HEK293 (cell line): ENCODE measurements around the gene CAV2.
A peak's percentile ranks its signal among the peaks of the same experiment; 100 is the strongest.

Source experiments
- CTCF ChIA-PET: fragments of 350-600 bp; formaldehyde crosslinking; extraction: SDS; loops from one replicate; lab custom pipeline; 2021; ENCODE audit warnings: antibody characterized with exemption; lab: Yijun Ruan, JAX
- POLR2A ChIA-PET: fragments of 300-600 bp; formaldehyde crosslinking; extraction: SDS; loops from one replicate; lab custom pipeline; 2020; ENCODE audit warnings: antibody characterized with exemption, inconsistent platforms; lab: Yijun Ruan, JAX
- H3K27ac ChIP-seq: fragments of 200-500 bp; sonication (Bioruptor generic); 2 replicates; pipeline ENCODE4 v1.5.1; 2014; ENCODE audit warnings: low read depth, low read length, control low read depth, inconsistent platforms; ENCODE audit errors: extremely low read depth
- H3K36me3 ChIP-seq, 2 experiments: fragments of 200-500 bp in 1 of 2; sonication (Bioruptor generic) in 1 of 2; 1 replicate in 1 of 2; 2 replicates in 1 of 2; pipeline ENCODE4 v1.5.1; 2014 to 2017; ENCODE audit warnings: inconsistent platforms in 2 of 2, low read length in 2 of 2; ENCODE audit not compliant: control insufficient read depth in 2 of 2, insufficient read depth in 1 of 2
- H3K4me1 ChIP-seq: fragments of 200-500 bp; sonication (Bioruptor generic); 2 replicates; pipeline ENCODE4 v1.5.1; 2014; ENCODE audit warnings: mild to moderate bottlenecking, low read length, inconsistent platforms; ENCODE audit not compliant: control insufficient read depth, insufficient read depth
- H3K4me3 ChIP-seq: 2 replicates; pipeline ENCODE4 v1.5.1; 2011; ENCODE audit warnings: low read depth, mild to moderate bottlenecking, control low read depth, low read length, moderate library complexity
- H3K9me3 ChIP-seq: fragments of 200-500 bp; sonication (Bioruptor generic); 2 replicates; pipeline ENCODE4 v1.5.1; 2014; ENCODE audit warnings: low read depth, low read length, inconsistent platforms; ENCODE audit not compliant: control insufficient read depth, insufficient read depth
- GLIS2 ChIP-seq: fragments of 450-650 bp; formaldehyde crosslinking; IDR thresholded peaks from 2 replicates; pipeline ENCODE4 v1.5.1; 2016; ENCODE audit warnings: missing biosample characterization, missing genetic modification characterization
- IKZF3 ChIP-seq: fragments of 450-650 bp; IDR thresholded peaks from 2 replicates; pipeline ENCODE4 v1.5.0; 2018; ENCODE audit warnings: missing biosample characterization, mild to moderate bottlenecking, missing genetic modification characterization, moderate library complexity
- KLF17 ChIP-seq: fragments of 450-650 bp; formaldehyde crosslinking; IDR thresholded peaks from 2 replicates; pipeline ENCODE4 v1.5.1; 2016; ENCODE audit warnings: missing biosample characterization, missing genetic modification characterization
- PRDM1 ChIP-seq: fragments of 450-650 bp; formaldehyde crosslinking; IDR thresholded peaks from 2 replicates; pipeline ENCODE4; 2016; ENCODE audit warnings: missing biosample characterization, missing genetic modification characterization
- PRDM6 ChIP-seq: fragments of 450-650 bp; formaldehyde crosslinking; IDR thresholded peaks from 2 replicates; pipeline ENCODE4 v1.5.1; 2017; ENCODE audit warnings: missing biosample characterization, missing genetic modification characterization
- SCRT1 ChIP-seq: fragments of 450-650 bp; formaldehyde crosslinking; IDR thresholded peaks from 2 replicates; pipeline ENCODE4 v1.5.1; 2016; ENCODE audit warnings: missing biosample characterization, missing genetic modification characterization, borderline replicate concordance
- SP2 ChIP-seq: fragments of 450-650 bp; formaldehyde crosslinking; IDR thresholded peaks from 2 replicates; pipeline ENCODE4 v1.5.1; 2016; ENCODE audit warnings: missing biosample characterization, missing genetic modification characterization
- WT1 ChIP-seq: fragments of 450-650 bp; formaldehyde crosslinking; IDR thresholded peaks from 2 replicates; pipeline ENCODE4 v1.5.1; 2016; ENCODE audit warnings: missing biosample characterization, missing genetic modification characterization
- ZNF146 ChIP-seq: fragments of 450-650 bp; formaldehyde crosslinking; IDR thresholded peaks from 2 replicates; pipeline ENCODE4 v1.5.1; 2016; ENCODE audit warnings: missing biosample characterization, missing genetic modification characterization
- ZNF366 ChIP-seq: fragments of 450-650 bp; formaldehyde crosslinking; conservative IDR thresholded peaks from 2 replicates; pipeline ENCODE4 v1.5.1; 2016; ENCODE audit warnings: missing biosample characterization, missing genetic modification characterization
- ZNF394 ChIP-seq: fragments of 450-650 bp; formaldehyde crosslinking; IDR thresholded peaks from 2 replicates; pipeline ENCODE4 v1.5.1; 2016; ENCODE audit warnings: missing biosample characterization, missing genetic modification characterization, mild to moderate bottlenecking, moderate library complexity, borderline replicate concordance
- ZNF488 ChIP-seq: fragments of 450-650 bp; formaldehyde crosslinking; IDR thresholded peaks from 2 replicates; pipeline ENCODE4 v1.5.1; 2016; ENCODE audit warnings: missing biosample characterization, missing genetic modification characterization
- ZNF571 ChIP-seq: fragments of 450-650 bp; formaldehyde crosslinking; IDR thresholded peaks from 2 replicates; pipeline ENCODE4 v1.5.0; 2017; ENCODE audit warnings: missing biosample characterization, missing genetic modification characterization
- ZNF629 ChIP-seq: fragments of 450-650 bp; formaldehyde crosslinking; IDR thresholded peaks from 2 replicates; pipeline ENCODE4 v1.5.1; 2017; ENCODE audit warnings: missing biosample characterization, missing genetic modification characterization
- TF ChIP-seq, protein P1 (sequence below): fragments of 450-650 bp; formaldehyde crosslinking; IDR thresholded peaks from 2 replicates; pipeline ENCODE4 v1.5.1; 2016; ENCODE audit warnings: missing biosample characterization, missing genetic modification characterization

The CAV2 gene

DNA sequence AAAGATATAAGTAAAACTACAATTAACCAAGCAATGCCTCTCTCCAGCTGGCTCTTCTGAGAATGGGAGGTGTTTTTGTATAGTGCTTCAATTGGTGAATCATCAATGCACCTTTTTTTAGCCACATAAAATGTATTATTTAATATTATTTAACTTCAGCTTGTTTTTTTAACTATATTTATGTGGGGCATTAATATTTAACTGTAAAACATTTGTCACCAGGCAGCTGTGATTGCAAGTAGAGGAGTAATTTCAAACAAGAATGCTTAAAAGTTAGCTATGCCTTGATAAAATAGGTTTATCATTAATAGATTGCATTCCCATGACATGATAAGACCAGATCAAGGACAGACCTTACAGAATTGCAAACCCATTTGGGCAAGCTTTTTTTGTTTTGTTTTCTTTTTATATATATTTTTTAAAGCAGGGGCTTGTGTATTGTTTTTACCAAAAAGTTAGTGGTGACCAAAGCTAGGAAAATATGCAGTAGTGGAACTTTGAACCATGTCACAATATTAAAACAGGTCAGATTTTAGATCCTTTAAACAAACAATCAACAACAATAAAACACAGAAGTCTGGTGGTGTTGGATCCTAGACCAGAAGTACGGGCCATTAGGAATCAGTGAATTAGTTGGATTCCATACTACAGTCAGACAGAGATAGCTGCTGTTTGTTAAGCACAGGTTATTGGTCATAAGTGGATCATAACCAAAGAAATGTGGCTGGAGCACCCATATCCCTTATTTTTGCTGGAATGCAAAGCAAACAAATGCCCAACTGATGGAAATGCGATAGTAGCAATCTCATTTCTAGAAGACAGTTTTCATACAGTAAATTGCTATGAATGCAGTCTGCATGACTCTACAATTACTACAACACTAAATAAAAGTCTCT, 2.9 kb downstream of the CAV2 start:
- Histone ChIP-seq H3K4me1 (peaks cover 4% of the 10 kb centered on the region; the same call in 1 of the 2 replicates), H3K36me3 (peaks cover 7 to 15% of the 10 kb centered on the region in 2 experiments), H3K27ac (no peak overlapping the region), H3K9me3 (no peaks in the 10 kb centered on the region)
- ChIA-PET CTCF (interaction anchor here (0.7 to 1.1 kb wide), 5 partner anchors 15 to 323 kb away, joined by 3 to 4 read pairs (median 3); no protein-coding TSS in a partner anchor), POLR2A (interaction anchor here (0.5 to 1.5 kb wide), 3 partner anchors 24 to 292 kb away, joined by 3 to 4 read pairs (median 4); partner anchors contain the start of gene TES)
- TF ChIP-seq GLIS2 (tag by site-specific recombination), result no peak
- 0 out of 2 replicates have a peak, but pooled peaks have one; percentile 14 for TF ChIP-seq IKZF3
- TF ChIP-seq KLF17, result no peak
- peak; percentile 75 for TF ChIP-seq PRDM6 (tag by site-specific recombination)
- no peak for TF ChIP-seq WT1 (tag by site-specific recombination)
- TF ChIP-seq, all 188 proteins: peak for 2
- H3K4me3 ChIP-seq, result no peak overlapping the region

DNA sequence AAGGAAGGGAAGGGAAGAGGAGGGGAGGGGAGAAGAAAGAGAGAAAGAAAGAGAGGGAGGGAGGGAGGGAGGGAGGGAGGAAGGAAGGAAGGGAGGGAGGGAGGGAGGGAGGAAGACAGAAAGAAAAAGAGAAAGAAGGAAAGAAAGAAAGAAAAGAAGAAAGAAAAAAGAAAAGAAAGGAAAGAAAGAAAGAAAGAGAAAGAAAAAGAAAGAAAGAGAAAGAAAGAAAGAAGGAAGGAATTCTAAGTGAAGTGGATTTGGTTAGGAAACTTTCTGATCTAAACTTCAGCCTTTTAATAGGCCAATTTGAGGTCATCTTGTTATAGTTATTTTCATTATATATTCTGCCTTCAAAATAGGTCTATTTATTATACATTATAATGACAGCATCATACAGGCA, 4.3 kb downstream of the CAV2 start:
- TF ChIP-seq ZNF488 (tag by site-specific recombination), result no peak
- TF ChIP-seq ZNF366 (tag by site-specific recombination), result peak; percentile 59
- TF ChIP-seq, protein P1, sequence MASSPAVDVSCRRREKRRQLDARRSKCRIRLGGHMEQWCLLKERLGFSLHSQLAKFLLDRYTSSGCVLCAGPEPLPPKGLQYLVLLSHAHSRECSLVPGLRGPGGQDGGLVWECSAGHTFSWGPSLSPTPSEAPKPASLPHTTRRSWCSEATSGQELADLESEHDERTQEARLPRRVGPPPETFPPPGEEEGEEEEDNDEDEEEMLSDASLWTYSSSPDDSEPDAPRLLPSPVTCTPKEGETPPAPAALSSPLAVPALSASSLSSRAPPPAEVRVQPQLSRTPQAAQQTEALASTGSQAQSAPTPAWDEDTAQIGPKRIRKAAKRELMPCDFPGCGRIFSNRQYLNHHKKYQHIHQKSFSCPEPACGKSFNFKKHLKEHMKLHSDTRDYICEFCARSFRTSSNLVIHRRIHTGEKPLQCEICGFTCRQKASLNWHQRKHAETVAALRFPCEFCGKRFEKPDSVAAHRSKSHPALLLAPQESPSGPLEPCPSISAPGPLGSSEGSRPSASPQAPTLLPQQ, result no peak
- no peak for TF ChIP-seq SCRT1 (tag by site-specific recombination)
- 0 out of 2 replicates have a peak, but pooled peaks have one; percentile 30 for TF ChIP-seq PRDM1
- TF ChIP-seq ZNF571 (tag by site-specific recombination), result no peak
- TF ChIP-seq ZNF146, result no peak
- no peak for TF ChIP-seq SP2 (tag by site-specific recombination)
- TF ChIP-seq ZNF394 (tag by site-specific recombination), result no peak
- no peak for TF ChIP-seq ZNF629 (tag by site-specific recombination)
- H3K9me3 ChIP-seq, result no peaks in the 10 kb centered on the region
- ChIA-PET POLR2A (interaction anchor here (0.6 kb wide), 1 partner anchor 371 kb away, joined by 3 read pairs; no protein-coding TSS in a partner anchor), CTCF (interaction anchor here (0.7 to 1.1 kb wide), 3 partner anchors 23 to 312 kb away, joined by 3 read pairs; no protein-coding TSS in a partner anchor)
- H3K4me1 ChIP-seq, result peaks cover 4% of the 10 kb centered on the region; the same call in 1 of the 2 replicates
- H3K4me3 ChIP-seq, result no peak overlapping the region
- no peak overlapping the region for H3K27ac ChIP-seq
- H3K36me3 ChIP-seq, result peaks cover 7 to 16% of the 10 kb centered on the region in 2 experiments
